Neural progenitor cell (in vitro differentiated cells): ENCODE data around the gene EHMT1.

Experiments
- CTCF ChIP-seq: fragments of 200-600 bp; sonication (generic); IDR thresholded peaks from 2 replicates; pipeline ENCODE4 v1.5.1; 2017; ENCODE audit warnings: antibody characterized with exemption, mild to moderate bottlenecking
- EZH2 ChIP-seq: fragments of 200-600 bp; sonication (generic); IDR thresholded peaks from 2 replicates; pipeline ENCODE4 v1.6.1; 2017; ENCODE audit warnings: antibody characterized with exemption, mild to moderate bottlenecking, moderate library complexity
- EZH2phosphoT487 ChIP-seq: fragments of 200-600 bp; sonication (generic); IDR thresholded peaks from 2 replicates; pipeline ENCODE4 v1.6.1; 2017; ENCODE audit warnings: antibody characterized with exemption

GRCh38 chr9:137703842-137704508 is 85.2 kb downstream of the EHMT1 start:
- TF ChIP-seq CTCF (no peak), EZH2phosphoT487 (no peak), EZH2 (no peak)
